Neuronal stem cell (in vitro differentiated cells): ENCODE results near the gene SLC22A17. TPM values are rescaled to one million over a fixed set of nuclear protein-coding genes. Genes with fewer than 3 reads are reported as not detected.

ENCODE experiments used
- small RNA-seq: library from polyadenylated mRNA; stranded (forward); fragments of <200 nt; extraction: miRNeasy Mini kit (QIAGEN cat#:217004); gene quantifications from one replicate; pipeline ENCODE3, GENCODE V24; 2013; ENCODE audit not compliant: insufficient read depth

SLC22A17 gene

Small RNA genes within 50 kb of the gene (small RNA-seq; reads per million reads assigned to genes)
- gene MIR208A, result not detected
